CD4-positive, alpha-beta T cell treated with Interleukin-21 for 1 hour (primary cell): ENCODE results near the gene RRP12.
A peak's percentile ranks its signal among the peaks of the same experiment; 100 is the strongest.

Experiments used
- DNase-seq: peaks from one replicate; pipeline ENCODE4 v3.0.0-alpha.2; 2020

RRP12 gene

DNA sequence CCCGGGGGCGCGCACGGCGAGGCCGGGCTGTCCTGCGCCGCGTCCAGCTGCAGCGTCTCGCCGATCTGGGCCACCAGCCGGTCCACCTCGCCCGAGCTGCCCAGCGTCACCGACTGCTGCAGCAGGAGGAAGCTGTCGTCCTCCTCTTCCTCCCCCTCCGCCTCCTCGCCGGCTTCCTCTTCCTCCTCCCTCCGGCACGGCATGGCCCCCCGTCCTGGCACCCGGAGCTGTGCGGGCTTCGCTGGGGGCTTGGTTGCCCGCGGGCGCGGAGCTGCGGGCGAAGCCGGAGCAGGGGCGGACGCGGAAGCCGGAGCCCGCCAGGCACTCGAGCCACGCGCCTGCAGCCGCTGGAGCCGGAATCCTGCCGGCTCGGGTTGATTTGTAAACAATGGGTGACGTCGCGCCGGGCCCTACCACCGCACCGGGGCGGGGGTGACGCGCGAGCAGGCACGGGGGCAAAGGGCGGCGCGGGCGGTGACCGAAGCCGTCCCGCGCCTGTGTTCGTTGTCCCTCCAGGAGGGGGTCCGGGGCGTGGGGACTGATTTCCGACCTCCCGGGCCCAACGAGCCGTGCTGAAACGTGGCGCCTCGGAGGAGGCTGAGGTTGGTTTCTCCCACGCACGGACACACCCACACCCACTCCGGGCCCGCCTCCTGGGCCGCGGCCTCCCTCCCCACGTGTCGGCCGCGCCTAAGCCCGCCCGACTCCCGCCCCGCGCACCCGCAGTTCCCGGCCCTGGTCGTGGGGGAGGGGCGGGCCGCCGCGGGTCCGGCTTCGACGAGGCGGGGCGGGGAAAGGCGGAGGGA is 66.6 kb downstream of the RRP12 start, which contains the start of gene FRAT2:
TSS of gene FRAT2 (minus strand) at position 360 of the 806 bp plus-strand sequence. CDS start at position 203, 157 bp downstream.
- DNase-seq: peak; percentile 89

DNA sequence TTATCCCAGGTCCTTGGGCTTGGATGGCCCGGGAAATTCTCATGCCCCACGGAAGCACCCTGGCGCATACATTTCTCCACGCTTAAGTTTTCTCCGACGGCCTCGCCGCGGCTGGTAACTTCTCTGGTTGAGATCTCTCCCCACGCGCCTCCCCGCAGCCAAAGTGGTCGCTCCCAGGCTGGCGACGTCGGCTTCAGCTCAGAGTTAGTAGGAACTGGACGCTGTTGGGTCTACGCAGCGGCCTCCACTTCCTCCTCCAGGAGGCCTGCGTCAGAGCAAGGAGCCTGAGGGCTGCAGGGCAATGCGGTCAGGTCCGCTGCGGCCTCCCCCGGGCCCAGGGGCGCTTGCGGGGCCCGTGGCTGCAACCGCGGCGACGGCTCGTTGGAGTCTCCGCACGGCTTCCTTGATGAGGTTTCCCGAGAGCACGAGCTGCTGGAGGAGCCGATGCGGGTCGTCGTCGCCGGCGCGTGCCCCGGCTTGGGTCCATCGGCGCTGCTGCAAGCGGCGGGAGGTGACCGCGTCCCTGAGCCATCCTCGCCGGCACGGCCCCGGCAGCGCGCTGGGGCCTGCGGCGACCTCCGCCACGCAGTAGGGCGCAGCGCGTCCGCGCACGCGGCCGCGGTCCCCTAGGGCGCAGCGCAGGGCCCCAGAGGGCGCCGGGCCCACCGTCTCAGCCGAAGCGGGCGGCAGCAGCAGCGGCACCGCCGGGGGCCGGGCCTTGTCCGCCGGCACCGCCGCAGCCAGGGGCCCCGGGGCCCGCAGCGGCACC is 67.4 kb downstream of the RRP12 start:
- DNase-seq: peak; percentile 17

DNA sequence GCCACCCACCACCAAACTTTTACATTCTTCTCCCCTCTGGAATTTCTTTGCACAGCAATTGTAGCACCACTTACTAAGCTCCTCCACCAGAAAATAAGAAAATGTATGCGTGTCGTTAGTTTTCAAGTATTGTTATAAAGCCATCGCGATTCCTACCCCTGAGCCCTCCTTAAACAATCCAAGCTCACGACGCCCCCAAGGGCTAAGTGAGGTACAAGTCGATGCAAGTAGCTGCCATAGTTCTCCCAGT is 67.9 kb downstream of the RRP12 start:
- DNase-seq: no peak

DNA sequence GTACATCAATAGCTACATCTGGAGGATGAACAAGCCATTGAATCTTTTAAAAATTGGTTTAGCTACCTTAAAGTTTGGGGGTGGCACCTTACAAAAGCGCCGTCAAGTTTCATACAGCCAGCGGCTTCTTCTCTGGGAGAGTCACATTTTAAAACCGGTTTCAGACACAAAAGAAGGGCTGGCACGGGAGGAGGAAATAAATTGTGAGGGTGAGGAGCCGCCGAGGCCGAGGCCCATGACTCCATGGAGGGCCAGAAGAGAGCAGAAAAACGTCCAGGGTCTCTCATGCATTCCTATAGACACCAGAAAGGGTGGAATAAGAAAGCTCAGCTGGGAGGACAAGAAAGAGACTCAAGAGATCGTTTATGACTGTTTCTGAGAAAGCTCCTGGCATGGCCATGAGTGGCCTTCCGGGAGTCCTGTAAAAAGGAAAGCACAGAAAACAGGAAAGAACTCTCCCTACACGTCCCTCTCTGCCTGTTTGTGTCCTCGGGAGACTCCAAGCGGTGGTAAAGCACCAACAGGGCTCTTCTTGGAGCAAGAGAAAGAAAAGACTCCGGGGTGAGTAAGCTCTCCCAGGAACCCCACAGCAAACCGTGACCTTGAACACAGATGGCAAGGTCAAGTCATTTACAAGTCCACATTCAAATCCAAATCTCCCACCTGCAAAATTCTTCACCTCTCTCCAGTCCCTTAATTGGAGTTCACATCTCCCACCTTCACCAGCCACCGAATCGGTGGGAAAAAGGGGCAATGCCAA is 68.4 kb downstream of the RRP12 start:
- DNase-seq: no peak

DNA sequence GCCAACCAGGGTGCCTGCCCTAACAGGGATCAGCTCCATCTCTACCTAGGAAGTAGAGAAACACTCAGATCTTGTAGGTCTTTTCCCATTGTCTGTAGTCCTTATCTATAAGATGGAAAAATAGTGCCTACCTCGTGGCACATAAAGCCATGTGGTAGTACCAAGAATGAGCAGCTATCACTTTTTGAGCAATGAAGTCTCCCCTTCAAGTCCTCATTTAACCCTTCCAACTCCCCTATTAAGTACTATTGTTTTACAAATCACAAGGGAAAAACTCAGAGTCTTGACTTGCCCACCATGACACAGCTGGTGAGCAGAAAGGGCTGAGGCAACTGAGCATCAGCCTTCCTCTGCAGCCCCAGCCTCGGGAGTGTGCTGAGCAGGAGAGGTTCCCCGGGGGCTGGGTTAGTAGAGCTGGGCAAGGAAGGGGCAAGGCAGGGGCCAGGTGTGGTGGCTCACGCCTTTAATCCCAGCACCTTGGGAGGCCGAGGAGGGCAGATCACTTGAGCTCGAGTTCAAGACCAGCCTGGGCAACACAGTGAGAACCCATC is 69.9 kb downstream of the RRP12 start:
- no peak for DNase-seq

DNA sequence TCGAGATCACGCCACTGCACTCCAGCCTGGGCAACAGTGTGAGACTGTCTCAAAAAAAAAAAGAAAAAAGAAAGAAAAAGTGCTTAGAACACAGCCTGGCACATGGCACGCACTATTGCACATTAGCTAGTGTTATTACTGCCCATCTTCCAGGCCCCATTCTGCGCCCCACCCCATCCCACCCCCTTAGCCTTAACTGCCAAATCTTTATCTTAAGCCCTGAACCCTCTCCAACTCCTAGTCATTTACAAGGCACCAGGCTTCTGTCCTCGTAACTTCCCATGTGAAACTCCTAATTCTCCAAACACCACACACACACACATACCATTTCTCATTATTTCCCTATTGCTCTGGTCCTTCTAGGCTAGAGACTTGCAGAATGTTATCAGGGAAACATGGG is 71.4 kb downstream of the RRP12 start:
- no peak for DNase-seq

DNA sequence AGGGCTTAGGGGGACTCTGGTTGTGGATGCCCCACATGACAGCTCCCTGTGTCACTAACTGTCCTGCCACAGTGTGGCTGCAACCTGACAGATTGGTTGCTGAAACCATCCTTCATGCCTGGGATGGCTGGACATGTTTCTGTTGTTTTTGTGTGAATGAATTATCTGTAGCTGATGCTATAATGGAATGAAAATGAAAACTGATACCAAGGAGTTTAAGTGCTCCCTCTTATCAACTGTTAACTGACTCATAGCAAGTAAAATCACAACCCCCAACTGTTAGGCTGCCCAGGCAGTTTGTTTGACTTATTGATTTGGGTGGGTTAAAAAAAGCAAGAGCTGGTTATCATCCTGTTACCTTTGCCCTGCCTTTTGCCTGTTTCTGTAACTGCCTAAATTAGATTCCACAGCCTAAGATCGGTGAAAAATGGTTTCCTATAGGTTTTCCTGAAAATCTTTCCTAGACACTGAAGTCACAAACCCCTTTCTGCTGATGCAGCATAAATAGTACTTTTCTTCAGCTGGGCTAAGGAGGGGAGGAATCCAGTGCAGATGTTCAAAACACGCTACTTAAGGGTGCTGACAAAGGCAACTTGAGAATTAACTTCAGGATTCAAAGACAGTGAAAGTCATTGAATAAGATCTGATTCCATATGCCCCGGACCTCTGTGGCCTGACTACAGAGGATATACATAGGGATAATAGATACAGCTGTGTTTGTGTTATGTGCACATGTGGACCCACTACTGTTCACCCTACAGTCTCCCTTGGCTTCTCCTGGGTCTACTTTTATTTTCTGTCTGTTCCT is 72.3 kb downstream of the RRP12 start:
- DNase-seq: no peak

DNA sequence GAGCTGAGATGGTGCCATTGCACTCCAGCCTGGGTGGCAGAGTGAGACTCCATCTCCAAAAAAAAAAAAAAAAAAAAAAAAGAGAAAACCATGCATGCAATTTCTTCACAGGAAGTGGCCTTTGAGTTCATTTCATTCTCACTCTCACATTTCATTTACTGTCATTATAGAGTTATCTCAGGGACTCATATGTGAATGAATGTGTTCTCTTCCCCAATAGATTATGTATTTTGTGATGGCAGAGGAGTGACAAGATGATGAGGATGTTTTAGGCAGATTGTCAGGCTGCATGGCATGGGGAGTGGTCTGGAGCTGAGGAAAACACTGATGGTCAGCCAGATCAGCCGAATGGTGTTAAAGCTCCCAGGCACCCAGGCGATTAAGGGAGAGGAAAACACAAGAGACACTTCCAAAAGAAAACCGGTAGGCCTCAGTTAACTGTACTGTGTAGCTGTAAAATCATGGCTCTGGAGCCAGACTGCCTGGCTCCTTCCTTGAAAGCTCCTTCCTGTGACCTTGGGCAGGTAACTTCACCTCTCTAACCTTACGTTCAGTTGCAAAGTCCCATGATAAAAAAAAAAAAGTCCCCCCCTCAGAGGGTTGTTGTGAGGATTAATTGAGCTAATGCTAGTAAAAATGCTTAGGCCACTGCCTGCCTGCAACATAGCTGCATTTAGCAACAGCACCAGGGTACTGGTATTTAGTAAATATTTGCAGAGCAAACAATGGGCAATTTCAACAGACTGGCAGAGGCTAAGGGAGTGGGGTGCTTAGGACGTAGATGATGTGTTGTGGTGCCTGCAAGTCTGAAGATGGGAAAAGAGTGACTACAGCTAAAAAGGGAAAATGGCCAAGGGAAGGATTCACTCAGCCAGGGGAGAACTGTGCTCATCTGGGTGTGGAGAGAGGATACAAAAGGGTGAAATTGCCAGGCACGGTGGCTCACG is 73.5 kb downstream of the RRP12 start:
- no peak for DNase-seq

DNA sequence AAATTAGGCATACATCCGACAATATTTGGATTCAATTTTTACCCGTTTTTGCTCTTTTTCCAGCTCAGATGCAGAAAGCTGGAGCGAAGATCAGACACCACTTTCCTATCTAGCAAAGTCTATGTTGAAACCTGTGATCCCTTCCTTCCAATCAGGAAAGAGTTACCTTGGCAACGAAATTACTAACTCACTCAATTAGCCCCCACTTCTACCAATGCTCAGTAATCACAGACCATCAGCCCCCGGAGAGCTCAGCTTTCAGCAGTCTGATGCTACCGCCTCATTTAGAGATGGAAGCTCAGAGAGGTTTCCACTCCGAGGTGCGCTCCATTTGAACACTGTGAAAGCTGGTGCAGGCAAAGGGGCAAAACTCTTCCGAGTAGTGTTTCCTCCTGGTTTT is 75.4 kb downstream of the RRP12 start:
- no peak for DNase-seq

DNA sequence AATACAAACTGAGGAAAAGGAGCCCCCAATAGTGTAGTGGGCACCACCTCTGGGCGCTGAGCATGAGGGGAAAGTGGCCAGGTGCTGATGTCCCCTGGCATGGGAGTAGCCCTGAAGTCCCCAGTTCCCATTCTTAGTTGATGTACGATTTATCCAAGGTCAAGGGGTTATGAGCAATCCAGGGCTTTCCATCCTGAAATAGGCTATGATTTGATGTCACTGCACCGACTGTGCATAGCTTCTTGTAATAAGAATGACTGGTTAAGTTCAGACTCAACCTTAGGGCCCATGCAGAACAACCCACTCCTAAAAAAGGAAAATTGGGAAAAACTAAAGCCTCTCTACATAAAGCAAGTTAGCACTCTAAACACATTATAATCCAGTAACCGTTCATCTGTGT is 77.6 kb downstream of the RRP12 start:
- no peak for DNase-seq

DNA sequence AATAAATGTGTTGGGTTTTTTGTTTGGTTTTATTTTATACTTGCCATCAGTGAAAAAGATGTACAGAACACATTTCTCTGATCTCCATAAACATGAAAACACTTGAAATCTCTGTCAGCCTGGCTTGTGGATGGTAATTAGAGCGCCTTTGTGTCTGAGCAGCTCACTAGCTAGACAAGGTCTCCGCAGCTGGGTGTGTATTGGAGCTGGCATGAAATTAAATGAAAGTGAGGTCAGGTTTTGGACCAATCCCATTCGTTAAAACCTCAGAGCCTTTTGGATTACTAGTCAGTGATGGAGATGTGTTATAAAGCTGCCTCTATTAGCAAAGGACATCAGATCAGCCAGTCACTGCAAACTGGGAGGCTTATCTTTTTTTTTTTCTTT is 79.3 kb downstream of the RRP12 start:
- DNase-seq: no peak

DNA sequence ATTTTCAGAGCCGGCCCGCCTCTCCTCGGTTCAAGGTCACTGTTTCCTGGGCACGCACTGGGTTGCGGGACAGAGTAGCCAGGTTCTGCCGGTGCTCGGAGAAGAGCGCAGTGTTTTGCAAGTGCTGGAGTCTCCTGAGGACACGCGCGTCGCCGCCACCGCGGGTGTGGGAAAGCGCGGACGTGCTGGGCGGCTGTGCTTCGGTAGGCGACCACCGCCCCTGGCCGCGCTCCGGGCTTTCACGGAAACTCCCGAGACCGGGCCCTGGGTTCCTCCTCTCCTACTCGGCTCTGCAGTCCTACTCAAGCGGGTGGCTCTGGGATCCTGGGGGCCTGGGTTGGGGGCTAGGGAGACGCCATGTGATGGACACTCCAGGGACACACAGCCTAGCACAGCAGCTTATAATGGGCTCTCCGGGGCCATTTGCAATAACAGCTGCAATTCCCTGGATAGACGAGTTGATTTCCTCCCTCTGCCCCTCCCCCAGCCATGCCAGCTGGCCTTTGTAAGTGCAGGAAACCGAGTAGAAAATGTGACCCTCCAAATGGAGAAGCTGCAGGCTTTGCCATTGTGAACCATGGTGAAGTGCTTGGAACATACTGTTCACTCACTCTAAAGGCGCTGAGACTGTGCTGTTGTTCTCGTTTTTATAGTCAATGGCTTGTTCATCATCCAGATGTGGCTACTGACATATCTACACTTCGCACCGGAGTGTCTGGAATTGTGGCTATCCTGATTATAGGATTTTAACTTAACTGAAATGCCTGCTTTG is 79.9 kb downstream of the RRP12 start:
- DNase-seq: peak; percentile 7

DNA sequence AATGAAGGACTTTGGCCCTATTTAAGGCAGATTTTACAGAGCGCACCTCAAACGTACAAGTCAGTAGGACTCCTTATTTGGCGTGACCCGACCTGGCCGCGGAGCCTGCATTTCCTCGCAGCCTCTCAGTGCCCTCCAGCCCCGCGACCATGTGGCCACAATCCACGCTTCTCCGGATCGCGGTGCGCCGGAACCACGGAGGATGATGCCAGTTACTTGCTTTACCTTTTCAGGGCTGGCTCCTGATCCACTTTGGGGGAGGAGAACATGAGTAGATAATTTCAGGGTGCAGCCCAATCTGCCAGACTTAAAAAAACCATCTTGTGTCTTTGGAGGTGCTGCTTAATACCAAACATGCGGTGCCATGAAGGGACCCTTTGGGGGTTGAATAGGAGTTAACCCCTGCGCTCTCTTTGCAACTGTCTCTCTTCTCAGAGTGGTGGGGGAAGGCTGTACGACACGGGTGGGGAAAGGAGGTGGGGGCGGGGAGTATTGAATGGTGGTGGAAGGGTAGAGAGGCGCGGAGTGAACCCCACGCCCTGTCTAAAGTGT is 80.6 kb downstream of the RRP12 start:
- no peak for DNase-seq

DNA sequence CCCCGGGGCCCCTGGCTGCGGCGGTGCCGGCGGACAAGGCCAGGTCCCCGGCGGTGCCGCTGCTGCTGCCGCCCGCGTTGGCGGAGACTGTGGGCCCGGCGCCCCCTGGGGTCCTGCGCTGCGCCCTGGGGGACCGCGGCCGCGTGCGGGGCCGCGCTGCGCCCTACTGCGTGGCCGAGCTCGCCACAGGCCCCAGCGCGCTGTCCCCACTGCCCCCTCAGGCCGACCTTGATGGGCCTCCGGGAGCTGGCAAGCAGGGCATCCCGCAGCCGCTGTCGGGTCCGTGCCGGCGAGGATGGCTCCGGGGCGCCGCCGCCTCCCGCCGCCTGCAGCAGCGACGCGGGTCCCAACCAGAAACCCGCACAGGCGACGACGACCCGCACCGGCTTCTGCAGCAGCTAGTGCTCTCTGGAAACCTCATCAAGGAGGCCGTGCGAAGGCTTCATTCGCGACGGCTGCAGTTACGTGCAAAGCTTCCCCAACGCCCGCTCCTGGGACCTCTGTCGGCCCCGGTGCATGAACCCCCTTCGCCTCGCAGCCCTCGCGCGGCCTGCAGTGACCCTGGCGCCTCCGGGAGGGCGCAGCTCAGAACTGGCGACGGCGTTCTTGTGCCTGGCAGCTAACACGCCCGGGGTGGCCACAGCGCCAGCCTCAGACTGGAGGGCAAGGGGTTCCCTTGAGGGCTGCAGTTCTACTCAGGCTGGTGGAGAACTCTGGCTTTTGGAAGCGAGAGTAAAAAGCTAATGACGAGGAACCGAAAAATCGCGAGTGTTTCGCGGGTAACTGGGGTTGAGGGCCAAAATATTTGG is 81.3 kb downstream of the RRP12 start:
- DNase-seq: peak; percentile 71

DNA sequence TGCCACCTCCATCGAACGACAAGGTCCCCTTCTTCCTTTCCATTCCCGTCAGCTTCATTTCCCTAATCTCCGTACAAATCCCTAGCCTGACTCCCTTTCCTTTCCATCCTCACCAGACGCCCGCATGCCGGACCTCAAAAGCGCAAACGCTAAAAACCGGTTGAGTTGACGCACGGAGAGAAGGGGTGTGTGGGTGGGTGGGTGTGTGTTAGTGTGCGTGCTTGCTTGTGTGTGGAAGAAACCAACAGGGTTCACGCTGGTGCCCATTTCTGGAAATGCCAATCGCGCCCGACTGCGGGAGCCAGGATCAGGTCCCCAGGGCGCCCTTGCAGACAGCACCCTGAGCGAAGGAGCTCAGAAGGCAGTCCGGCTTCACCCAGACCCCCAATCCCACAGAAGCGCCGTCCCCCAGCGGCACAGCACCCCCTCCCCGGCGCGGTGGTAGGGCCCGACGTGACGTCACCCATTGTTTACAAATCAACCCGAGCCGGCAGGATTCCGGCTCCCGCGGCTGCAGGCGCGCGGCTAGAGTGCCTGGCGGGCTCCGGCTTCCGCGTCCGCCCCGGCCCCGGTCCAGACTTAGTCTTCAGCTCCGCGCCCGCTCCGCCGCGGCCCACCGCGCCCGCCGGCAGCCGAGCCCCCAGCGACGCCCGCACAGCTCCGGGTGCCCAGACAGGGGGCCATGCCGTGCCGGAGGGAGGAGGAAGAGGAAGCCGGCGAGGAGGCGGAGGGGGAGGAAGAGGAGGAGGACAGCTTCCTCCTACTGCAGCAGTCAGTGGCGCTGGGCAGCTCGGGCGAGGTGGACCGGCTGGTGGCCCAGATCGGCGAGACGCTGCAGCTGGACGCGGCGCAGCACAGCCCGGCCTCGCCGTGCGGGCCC is 82.1 kb downstream of the RRP12 start, which contains the start of gene FRAT1:
TSS of gene FRAT1 (plus strand) at position 500 of the 880 bp plus-strand sequence. CDS start at position 683, 183 bp downstream.
- peak; percentile 91 for DNase-seq

DNA sequence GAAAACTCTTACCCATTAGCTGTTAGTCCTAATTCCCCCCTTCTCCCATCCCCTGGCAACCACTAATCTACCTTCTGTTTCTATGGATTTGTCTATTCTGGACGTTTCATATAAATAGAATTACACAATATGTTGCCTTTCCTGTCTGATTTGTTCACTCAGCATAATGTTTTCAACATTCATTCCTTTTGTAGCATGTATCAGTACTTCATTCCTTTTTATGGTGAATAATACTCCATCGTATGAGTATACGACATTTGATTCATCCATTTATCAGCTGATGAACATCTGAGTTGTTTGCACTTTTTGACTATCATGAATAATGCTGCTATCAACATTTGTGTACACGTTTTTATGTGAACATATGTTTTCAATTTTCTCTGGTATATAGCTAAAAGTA is 86.5 kb downstream of the RRP12 start:
- no peak for DNase-seq

DNA sequence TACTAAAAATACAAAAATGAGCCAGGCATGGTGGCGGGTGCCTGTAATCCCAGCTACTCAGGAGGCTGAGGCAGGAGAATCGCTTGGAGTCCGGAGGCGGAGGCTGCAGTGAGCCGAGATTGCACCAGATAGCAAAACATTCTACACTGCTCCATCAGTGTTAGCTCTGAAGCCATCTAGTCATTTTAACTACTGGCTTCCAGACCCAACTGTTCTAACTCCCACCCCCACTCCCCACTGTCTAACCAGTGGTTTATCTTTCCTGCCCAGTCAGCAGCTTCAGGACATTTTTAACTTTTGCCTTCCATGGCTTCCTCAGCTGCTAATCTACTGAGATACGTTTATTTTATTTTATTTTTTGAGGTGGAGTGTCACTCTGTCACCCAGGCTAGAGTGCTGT is 88.2 kb downstream of the RRP12 start:
- no peak for DNase-seq

DNA sequence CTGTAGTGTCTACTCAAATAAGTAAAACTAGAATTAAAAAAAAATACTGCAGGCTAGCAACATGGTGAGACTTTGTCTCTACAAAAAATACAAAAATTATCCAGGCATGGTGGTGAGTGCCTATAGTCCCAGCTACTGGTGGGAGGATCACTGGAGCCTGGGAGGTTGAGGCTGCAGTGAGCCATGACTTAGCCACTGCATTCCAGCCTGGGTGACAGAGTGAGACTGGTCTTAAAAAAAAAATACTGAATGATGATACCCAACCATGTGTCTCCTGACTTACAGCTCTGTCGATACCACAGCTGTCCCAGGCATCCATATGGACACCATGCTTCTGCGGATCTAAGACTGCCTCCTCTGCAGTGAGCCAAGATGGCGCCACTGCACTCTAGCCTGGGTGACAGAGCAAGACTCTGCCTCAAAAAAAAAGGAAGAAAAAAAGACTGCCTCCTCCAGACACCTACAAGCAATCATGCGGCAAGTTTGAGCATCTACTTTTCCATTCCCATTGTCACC is 90.0 kb downstream of the RRP12 start:
- no peak for DNase-seq
